22Rv1 (cell line): ENCODE measurements around the gene COX19.

Experiments used
- H3K27ac ChIP-seq: fragments of 450-650 bp; 2 replicates; pipeline ENCODE4 v1.5.1; 2017
- CTCF ChIP-seq: fragments of 450-650 bp; IDR thresholded peaks from 2 replicates; pipeline ENCODE4 v1.5.1; 2017; ENCODE audit warnings: mild to moderate bottlenecking
- ZFX ChIP-seq: fragments of 450-650 bp; IDR thresholded peaks from 2 replicates; pipeline ENCODE4 v1.6.1; 2017; ENCODE audit warnings: antibody characterized with exemption, borderline replicate concordance

The COX19 gene

GRCh38 chr7:958221-959200 lies 16.8 kb downstream of the COX19 start:
- TF ChIP-seq ZFX (no peak), CTCF (no peak)
- no peak overlapping the region for H3K27ac ChIP-seq

GRCh38 chr7:957418-958220 lies 17.7 kb downstream of the COX19 start:
- H3K27ac ChIP-seq = no peak overlapping the region
- no peak for TF ChIP-seq CTCF
- no peak for TF ChIP-seq ZFX

GRCh38 chr7:956031-956430 lies 19.3 kb downstream of the COX19 start:
- H3K27ac ChIP-seq = no peak overlapping the region
- no peak for TF ChIP-seq CTCF
- TF ChIP-seq ZFX = no peak

GRCh38 chr7:954330-955238 lies 20.8 kb downstream of the COX19 start, which contains the start of gene ADAP1:
Gene ADAP1 (minus strand): TSS chr7:954680. CDS start chr7:954477, 203 bp downstream.
- H3K27ac ChIP-seq = no peak within 1 kb of the TSS
- TF ChIP-seq CTCF (peak; percentile 69), ZFX (no peak)

GRCh38 chr7:953547-954327 lies 21.6 kb downstream of the COX19 start:
- no peak for TF ChIP-seq ZFX
- no peak for TF ChIP-seq CTCF

GRCh38 chr7:952548-953441 lies 22.6 kb downstream of the COX19 start:
- TF ChIP-seq CTCF = no peak
- no peak for TF ChIP-seq ZFX
- no peak overlapping the region for H3K27ac ChIP-seq

More at GRCh38 chr7:953547-954327, 21.6 kb downstream of the COX19 start:
- no peak overlapping the region for H3K27ac ChIP-seq
